NT2/D1 (cell line): ENCODE data around the gene ZDHHC8.

Source experiments
- DNase-seq: peaks from one replicate; pipeline ENCODE4 v3.0.0-alpha.2; 2011; ENCODE audit warnings: low read depth, low spot score
- H3K27me3 ChIP-seq: 2 replicates; pipeline ENCODE4 v1.6.0; 2011; ENCODE audit warnings: mild to moderate bottlenecking; ENCODE audit not compliant: insufficient read length, insufficient read depth
- H3K36me3 ChIP-seq: 2 replicates; pipeline ENCODE4 v1.6.1; 2011; ENCODE audit warnings: mild to moderate bottlenecking, low read length, mixed read lengths; ENCODE audit not compliant: insufficient read depth, insufficient read length
- H3K4me1 ChIP-seq: 2 replicates; pipeline ENCODE4 v1.5.1; 2011; ENCODE audit not compliant: insufficient read depth, insufficient read length
- H3K4me3 ChIP-seq: 2 replicates; pipeline ENCODE4 v1.5.1; 2011; ENCODE audit warnings: low read depth; ENCODE audit not compliant: insufficient read length
- H3K9ac ChIP-seq: 2 replicates; pipeline ENCODE4 v1.6.0; 2011; ENCODE audit warnings: low read depth; ENCODE audit not compliant: insufficient read length
- H3K9me3 ChIP-seq: 2 replicates; pipeline ENCODE4 v1.5.1; 2011; ENCODE audit warnings: mild to moderate bottlenecking, low read length; ENCODE audit not compliant: insufficient read depth
- SUZ12 ChIP-seq: IDR thresholded peaks from 2 replicates; pipeline ENCODE4 v1.6.1; 2011; ENCODE audit not compliant: insufficient read length, insufficient read depth; ENCODE audit errors: extremely low read depth
- YY1 ChIP-seq: IDR thresholded peaks from 2 replicates; pipeline ENCODE4 v1.6.1; 2011; ENCODE audit not compliant: insufficient read length, insufficient read depth
- ZNF274 ChIP-seq: IDR thresholded peaks from 2 replicates; pipeline ENCODE4 v1.6.1; 2011; ENCODE audit warnings: mild to moderate bottlenecking, low read depth, low read length

Gene ZDHHC8

DNA sequence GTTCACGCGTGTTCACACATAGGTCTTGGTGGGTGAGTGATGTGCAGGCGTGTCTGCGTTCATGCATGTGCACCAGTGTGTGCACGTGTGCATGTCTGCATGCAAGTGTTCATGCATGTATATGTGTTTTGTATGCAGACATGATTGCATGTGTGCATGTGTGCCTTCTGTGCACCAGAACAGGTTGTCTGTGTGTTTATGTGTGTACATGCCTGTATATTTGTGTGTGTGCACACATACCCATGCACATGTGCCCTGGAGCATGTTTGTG is 4.9 kb downstream of the ZDHHC8 start:
- Histone ChIP-seq H3K4me3 (no peak overlapping the region), H3K36me3 (peaks cover 25% of the 10 kb centered on the region), H3K9me3 (no peaks in the 10 kb centered on the region), H3K9ac (no peak overlapping the region), H3K27me3 (no peaks in the 10 kb centered on the region), H3K4me1 (peaks cover 17% of the 10 kb centered on the region)
- DNase-seq, result no peak
- TF ChIP-seq YY1 (no peak), SUZ12 (no peak), ZNF274 (no peak)

DNA sequence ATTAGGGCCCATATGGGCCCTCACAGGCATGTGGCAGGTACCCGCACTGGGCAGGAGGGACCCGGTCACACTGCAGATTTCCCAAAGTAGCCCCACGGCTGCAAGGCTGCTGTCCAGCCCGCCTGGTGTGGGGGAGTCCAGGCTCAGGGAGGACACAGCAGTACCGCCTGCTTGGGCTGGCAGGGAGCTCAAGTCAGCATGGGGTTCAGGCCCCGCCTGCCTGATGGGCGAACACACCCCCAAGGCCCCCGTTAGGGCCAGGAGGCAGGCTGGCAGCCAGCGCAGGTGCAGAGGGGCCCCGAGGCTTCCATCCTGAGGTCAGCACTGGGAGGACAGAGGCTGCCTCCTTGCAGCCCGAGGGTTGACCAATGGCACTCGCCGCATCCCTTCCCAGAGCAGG is 5.5 kb downstream of the ZDHHC8 start:
- TF ChIP-seq YY1, result no peak
- TF ChIP-seq SUZ12, result no peak
- no peak for TF ChIP-seq ZNF274
- H3K36me3 ChIP-seq, result peaks cover 25% of the 10 kb centered on the region
- no peaks in the 10 kb centered on the region for H3K27me3 ChIP-seq
- no peak overlapping the region for H3K4me3 ChIP-seq
- H3K9me3 ChIP-seq, result no peaks in the 10 kb centered on the region
- H3K4me1 ChIP-seq, result peaks cover 17% of the 10 kb centered on the region
- DNase-seq, result no peak
- no peak overlapping the region for H3K9ac ChIP-seq

DNA sequence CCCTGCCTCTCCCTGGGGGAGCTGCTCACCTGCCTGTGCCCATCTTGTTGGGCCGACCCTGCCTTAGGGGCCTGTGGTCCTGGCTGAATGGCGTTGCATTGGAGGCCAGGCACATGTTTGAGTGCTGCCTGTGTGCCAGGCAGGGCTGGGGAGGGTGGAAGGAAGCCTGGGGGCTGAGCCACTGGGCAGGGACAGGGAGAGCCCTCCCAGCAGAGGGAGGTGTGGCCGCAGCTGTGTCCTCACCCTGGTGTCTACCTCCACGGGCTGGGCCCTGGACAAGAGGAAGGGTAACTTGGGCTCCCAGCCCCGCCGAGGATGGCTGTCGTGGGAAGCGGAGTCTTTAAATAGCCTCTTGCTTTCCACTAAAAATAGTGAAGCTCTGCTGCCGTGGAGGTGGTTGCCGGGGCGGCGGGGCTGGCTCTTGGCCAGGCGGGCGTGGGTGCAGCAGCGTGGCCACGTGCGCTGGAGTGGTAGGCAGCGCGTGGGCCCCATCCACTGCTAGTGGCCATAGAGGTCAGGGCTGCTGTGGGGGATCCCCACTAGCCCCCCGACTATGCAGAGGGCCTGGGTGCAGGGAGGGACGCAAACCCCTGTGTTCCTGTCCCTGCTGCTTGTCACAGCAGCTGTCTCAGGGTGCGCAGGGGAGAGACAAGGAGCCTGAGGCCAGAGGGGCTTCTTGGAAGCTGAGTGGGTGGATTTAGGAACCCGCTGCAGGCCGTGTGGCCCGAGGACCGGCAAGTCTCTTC is 6.2 kb downstream of the ZDHHC8 start:
- Histone ChIP-seq H3K9ac (no peak overlapping the region), H3K27me3 (no peaks in the 10 kb centered on the region), H3K4me3 (no peak overlapping the region), H3K4me1 (peaks cover 15% of the 10 kb centered on the region), H3K9me3 (no peaks in the 10 kb centered on the region), H3K36me3 (peaks cover 26% of the 10 kb centered on the region)
- no peak for DNase-seq
- TF ChIP-seq YY1, result no peak
- TF ChIP-seq SUZ12, result no peak
- no peak for TF ChIP-seq ZNF274

DNA sequence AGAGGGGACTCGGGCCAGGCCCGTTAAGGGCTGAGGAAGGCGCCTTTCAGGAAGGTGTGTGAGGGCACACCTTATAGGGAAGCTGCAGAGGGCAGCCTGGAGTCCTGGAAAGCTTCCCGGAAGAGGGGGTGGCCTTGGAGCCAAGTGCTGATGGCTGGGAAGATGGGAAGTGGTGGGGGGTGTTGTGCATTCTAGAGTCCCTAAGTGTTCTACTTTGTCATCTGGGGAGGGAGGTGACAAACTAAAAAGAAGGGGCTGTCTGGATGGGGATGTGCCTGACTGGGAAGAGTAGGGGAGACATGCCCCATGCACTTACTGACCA is 6.8 kb downstream of the ZDHHC8 start:
- H3K27me3 ChIP-seq, result no peaks in the 10 kb centered on the region
- H3K4me3 ChIP-seq, result no peak overlapping the region
- peaks cover 32% of the 10 kb centered on the region for H3K36me3 ChIP-seq
- H3K9me3 ChIP-seq, result no peaks in the 10 kb centered on the region
- no peak for DNase-seq
- no peak overlapping the region for H3K9ac ChIP-seq
- TF ChIP-seq YY1 (no peak), SUZ12 (no peak), ZNF274 (no peak)
- H3K4me1 ChIP-seq, result peaks cover 14% of the 10 kb centered on the region

DNA sequence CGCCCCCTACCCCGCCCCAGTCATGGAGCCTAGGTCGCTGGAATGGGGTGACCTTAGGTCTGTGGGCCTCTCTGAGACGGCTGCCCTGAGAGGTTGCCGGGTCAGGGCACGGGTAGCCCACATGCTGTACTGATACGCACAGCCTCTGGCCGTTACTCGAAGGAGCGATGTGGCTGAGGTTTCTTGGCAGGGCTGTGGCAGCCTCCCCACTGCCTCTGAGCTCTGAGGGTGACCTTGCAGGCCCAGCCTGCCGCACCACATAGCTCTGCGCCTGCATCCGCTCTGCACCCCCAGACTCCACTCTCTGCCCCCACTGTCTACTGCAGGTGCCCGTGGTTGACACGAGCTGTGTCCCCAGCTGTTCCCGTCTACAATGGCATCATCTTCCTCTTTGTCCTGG is 7.3 kb downstream of the ZDHHC8 start:
- H3K27me3 ChIP-seq, result no peaks in the 10 kb centered on the region
- H3K9ac ChIP-seq, result no peak overlapping the region
- H3K4me1 ChIP-seq, result peaks cover 11% of the 10 kb centered on the region
- DNase-seq, result no peak
- H3K9me3 ChIP-seq, result no peaks in the 10 kb centered on the region
- TF ChIP-seq SUZ12 (no peak), YY1 (no peak), ZNF274 (no peak)
- no peak overlapping the region for H3K4me3 ChIP-seq
- peaks cover 37% of the 10 kb centered on the region for H3K36me3 ChIP-seq

DNA sequence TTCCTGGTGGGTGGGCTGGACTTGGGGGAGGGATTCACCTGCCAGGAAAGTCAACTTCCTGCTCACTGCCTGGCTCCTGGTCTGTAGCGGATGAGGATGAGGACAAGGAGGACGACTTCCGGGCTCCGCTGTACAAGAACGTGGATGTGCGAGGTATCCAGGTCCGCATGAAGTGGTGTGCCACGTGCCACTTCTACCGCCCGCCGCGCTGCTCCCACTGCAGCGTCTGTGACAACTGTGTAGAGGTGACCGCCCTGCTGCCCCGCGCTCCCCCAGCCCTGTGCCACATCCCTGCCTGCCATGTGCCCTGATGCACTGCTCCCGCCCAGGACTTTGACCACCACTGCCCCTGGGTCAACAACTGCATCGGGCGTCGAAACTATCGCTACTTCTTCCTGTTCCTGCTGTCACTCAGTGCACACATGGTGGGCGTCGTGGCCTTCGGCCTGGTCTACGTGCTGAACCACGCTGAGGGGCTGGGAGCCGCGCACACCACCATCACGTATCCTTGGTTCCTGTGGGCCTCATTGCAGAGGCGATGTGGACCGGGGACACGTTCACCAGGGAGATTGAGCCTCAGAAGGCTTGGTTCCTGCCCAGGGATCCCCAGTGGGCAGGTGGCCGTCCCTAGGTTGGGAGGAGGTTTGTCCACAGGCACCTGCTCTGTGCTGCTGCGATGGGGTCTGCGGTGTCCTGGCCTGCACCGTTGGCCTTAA is 7.9 kb downstream of the ZDHHC8 start:
- H3K27me3 ChIP-seq, result no peaks in the 10 kb centered on the region
- no peak overlapping the region for H3K4me3 ChIP-seq
- H3K9ac ChIP-seq, result no peak overlapping the region
- H3K9me3 ChIP-seq, result no peaks in the 10 kb centered on the region
- no peak for DNase-seq
- peaks cover 42% of the 10 kb centered on the region for H3K36me3 ChIP-seq
- H3K4me1 ChIP-seq, result peaks cover 5% of the 10 kb centered on the region
- TF ChIP-seq ZNF274 (no peak), YY1 (no peak), SUZ12 (no peak)

DNA sequence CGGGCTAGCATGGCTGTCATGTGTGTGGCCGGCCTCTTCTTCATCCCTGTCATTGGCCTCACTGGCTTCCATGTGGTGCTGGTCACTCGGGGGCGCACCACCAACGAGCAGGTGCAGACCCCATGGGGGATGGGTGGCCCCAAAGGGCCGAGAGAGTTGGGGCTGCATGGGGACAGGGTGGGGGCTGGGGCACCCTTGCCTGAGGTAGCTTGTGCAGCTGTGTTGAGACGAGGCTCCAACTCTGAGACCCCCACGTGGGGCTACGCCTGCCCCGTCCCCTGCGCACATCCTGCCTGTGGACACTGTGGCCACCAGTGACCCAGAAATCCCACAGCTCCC is 8.5 kb downstream of the ZDHHC8 start:
- DNase-seq, result no peak
- Histone ChIP-seq H3K27me3 (no peaks in the 10 kb centered on the region), H3K36me3 (peaks cover 42% of the 10 kb centered on the region), H3K4me1 (peaks cover 5% of the 10 kb centered on the region), H3K4me3 (no peak overlapping the region), H3K9me3 (no peaks in the 10 kb centered on the region), H3K9ac (peak overlapping the region; percentile 8)
- TF ChIP-seq SUZ12, result no peak
- TF ChIP-seq YY1, result no peak
- no peak for TF ChIP-seq ZNF274

DNA sequence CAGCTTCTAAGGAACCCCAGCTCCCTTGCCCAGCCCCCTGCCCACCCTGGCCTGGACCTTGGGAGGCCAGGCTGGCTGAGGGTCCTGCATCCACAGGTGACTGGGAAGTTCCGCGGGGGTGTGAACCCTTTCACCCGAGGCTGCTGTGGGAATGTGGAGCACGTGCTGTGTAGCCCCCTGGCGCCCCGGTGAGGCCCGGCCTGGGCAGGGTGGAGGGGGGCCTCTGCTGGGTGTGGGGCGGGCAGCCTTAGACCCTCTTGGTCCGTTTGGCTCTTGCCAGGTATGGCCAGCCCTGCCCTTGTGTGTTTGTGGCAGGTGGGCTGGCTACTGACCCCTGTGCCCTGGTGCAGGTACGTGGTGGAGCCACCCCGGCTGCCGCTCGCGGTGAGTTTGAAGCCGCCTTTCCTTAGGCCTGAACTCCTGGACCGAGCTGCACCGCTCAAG is 8.9 kb downstream of the ZDHHC8 start:
- no peaks in the 10 kb centered on the region for H3K9me3 ChIP-seq
- DNase-seq, result no peak
- H3K9ac ChIP-seq, result peak overlapping the region; percentile 8
- no peak for TF ChIP-seq SUZ12
- TF ChIP-seq YY1, result no peak
- H3K36me3 ChIP-seq, result peaks cover 46% of the 10 kb centered on the region
- peaks cover 5% of the 10 kb centered on the region for H3K4me1 ChIP-seq
- H3K27me3 ChIP-seq, result no peaks in the 10 kb centered on the region
- H3K4me3 ChIP-seq, result no peak overlapping the region
